IMR-90 (cell line): ENCODE results near the gene PDIA3. TPM values are rescaled to one million over a fixed set of nuclear protein-coding genes. Genes with fewer than 3 reads are reported as not detected.

Experiments used
- ATAC-seq: fragments of 200-7000 bp; cut with Tn5 transposase; 2 replicates; pipeline ENCODE4 v1.9.1; 2020; ENCODE audit warnings: low read depth, mild to moderate bottlenecking, moderate library complexity
- BruUV-seq: library from RNA; stranded (reverse); fragments of 400-500 nt; replicated peaks from 2 replicates; lab custom pipeline; 2021; lab: Mats Ljungman, UMichigan
- CTCF ChIA-PET: fragments of 300-600 bp; formaldehyde crosslinking; extraction: SDS; loops from one replicate; lab custom pipeline; 2021; ENCODE audit warnings: antibody characterized with exemption; lab: Yijun Ruan, JAX
- POLR2A ChIA-PET: fragments of 300-600 bp; sonication (Branson Sonifier 250); formaldehyde crosslinking; loops from one replicate; lab custom pipeline; 2022; ENCODE audit warnings: antibody characterized with exemption; ENCODE audit not compliant: unreplicated experiment; lab: Charles Lee
- DNase-seq: peaks from one replicate; pipeline ENCODE4 v3.0.0; 2013
- H2AFZ ChIP-seq: replicated peaks from 2 replicates; pipeline ENCODE3; 2013; ENCODE audit warnings: low read length, mild to moderate bottlenecking; ENCODE audit not compliant: poor library complexity
- H2AK5ac ChIP-seq: 2 replicates; pipeline ENCODE4 v1.6.1; 2013; ENCODE audit warnings: low read depth, low read length, inconsistent platforms
- H2AK9ac ChIP-seq: replicated peaks from 2 replicates; pipeline ENCODE3; 2013; ENCODE audit warnings: mild to moderate bottlenecking, low read depth, low read length, moderate library complexity; ENCODE audit not compliant: poor library complexity
- H2BK120ac ChIP-seq: 2 replicates; pipeline ENCODE4 v1.6.1; 2013; ENCODE audit warnings: low read depth, low read length, inconsistent platforms
- H2BK15ac ChIP-seq: 3 replicates; pipeline ENCODE4 v1.6.1; 2013; ENCODE audit warnings: low read depth, low read length, inconsistent platforms
- H2BK20ac ChIP-seq: 2 replicates; pipeline ENCODE4 v1.6.1; 2013; ENCODE audit warnings: low read depth, mild to moderate bottlenecking, inconsistent platforms, low read length, moderate library complexity
- H2BK5ac ChIP-seq: 2 replicates; pipeline ENCODE4 v1.6.1; 2013; ENCODE audit warnings: mild to moderate bottlenecking, low read depth, low read length, inconsistent platforms; ENCODE audit not compliant: poor library complexity, severe bottlenecking
- H3K14ac ChIP-seq: replicated peaks from 2 replicates; pipeline ENCODE4 v1.6.1; 2013; ENCODE audit warnings: low read depth, low read length, inconsistent platforms
- H3K18ac ChIP-seq: 2 replicates; pipeline ENCODE4 v1.6.1; 2013; ENCODE audit warnings: low read depth, low read length, control low read depth
- H3K23ac ChIP-seq: 2 replicates; pipeline ENCODE4 v1.6.1; 2013; ENCODE audit warnings: low read depth, low read length, inconsistent platforms
- H3K27ac ChIP-seq: 2 replicates; pipeline ENCODE4 v1.5.1; 2013; ENCODE audit warnings: mild to moderate bottlenecking, control low read depth, low read length; ENCODE audit not compliant: insufficient read depth
- H3K27me3 ChIP-seq: 2 replicates; pipeline ENCODE4 v1.6.1; 2013; ENCODE audit warnings: low read length; ENCODE audit not compliant: control insufficient read depth, insufficient read depth
- H3K36me3 ChIP-seq: 2 replicates; pipeline ENCODE4 v1.6.1; 2013; ENCODE audit warnings: low read length, mixed read lengths; ENCODE audit not compliant: control insufficient read depth, insufficient read depth
- H3K4ac ChIP-seq: 2 replicates; pipeline ENCODE4 v1.6.1; 2013; ENCODE audit warnings: low read depth, low read length, inconsistent platforms
- H3K4me1 ChIP-seq: 2 replicates; pipeline ENCODE4 v1.6.1; 2013; ENCODE audit warnings: low read length, mixed read lengths; ENCODE audit not compliant: control insufficient read depth, insufficient read depth
- H3K4me2 ChIP-seq: 2 replicates; pipeline ENCODE4 v1.6.1; 2013; ENCODE audit warnings: low read depth, mild to moderate bottlenecking, control low read depth, low read length, moderate library complexity
- H3K4me3 ChIP-seq: 2 replicates; pipeline ENCODE4 v1.5.1; 2013; ENCODE audit warnings: low read depth, mild to moderate bottlenecking, control low read depth, low read length, moderate library complexity; ENCODE audit not compliant: insufficient read depth
- H3K56ac ChIP-seq: 2 replicates; pipeline ENCODE4 v1.6.1; 2013; ENCODE audit warnings: low read length, inconsistent platforms; ENCODE audit not compliant: insufficient read depth; ENCODE audit errors: extremely low read depth
- H3K79me1 ChIP-seq, 2 experiments: 2 replicates each; pipeline ENCODE4 v1.6.1; 2013; ENCODE audit warnings: low read length in 2 of 2, inconsistent platforms in 1 of 2, low read depth in 1 of 2
- H3K9ac ChIP-seq: 2 replicates; pipeline ENCODE4 v1.6.1; 2013; ENCODE audit warnings: low read depth, low read length, control low read depth
- H3K9me1 ChIP-seq: 2 replicates; pipeline ENCODE4 v1.6.1; 2013; ENCODE audit warnings: low read length, inconsistent platforms; ENCODE audit not compliant: insufficient read depth
- H3K9me3 ChIP-seq: 2 replicates; pipeline ENCODE4 v1.6.1; 2013; ENCODE audit warnings: low read length; ENCODE audit not compliant: control insufficient read depth, insufficient read depth
- H4K20me1 ChIP-seq: 2 replicates; pipeline ENCODE4 v1.6.1; 2013; ENCODE audit warnings: low read length, inconsistent platforms; ENCODE audit not compliant: insufficient read depth
- H4K5ac ChIP-seq: 2 replicates; pipeline ENCODE4 v1.6.1; 2013; ENCODE audit warnings: mild to moderate bottlenecking, low read depth, low read length, control low read depth
- H4K8ac ChIP-seq, 2 experiments: 2 replicates each; pipeline ENCODE4 v1.6.1; 2013; ENCODE audit warnings: low read depth in 2 of 2, low read length in 2 of 2, control low read depth in 1 of 2, inconsistent platforms in 1 of 2
- H4K91ac ChIP-seq: 2 replicates; pipeline ENCODE4 v1.6.1; 2013; ENCODE audit warnings: low read depth, low read length, inconsistent platforms; ENCODE audit not compliant: insufficient read depth
- CTCF ChIP-seq: conservative IDR thresholded peaks from 2 replicates; pipeline ENCODE4 v1.5.1; 2012; ENCODE audit warnings: mild to moderate bottlenecking, low read depth, low read length, improper control_type of control experiment
- FOS ChIP-seq: fragments of 150-350 bp; IDR thresholded peaks from 2 replicates; pipeline ENCODE4 v1.6.1; 2016; ENCODE audit warnings: low read depth, low read length
- POLR2A ChIP-seq: IDR thresholded peaks from 2 replicates; pipeline ENCODE4 v1.6.1; 2012; ENCODE audit warnings: mild to moderate bottlenecking, low read depth, low read length
- WGBS, 2 experiments: methylation state at CpG; one replicate each; pipeline versions ENCODE4 v1.1.5 to v1.1.7; 2013; ENCODE audit warnings: missing lambda C conversion rate in 2 of 2; ENCODE audit not compliant: insufficient read length in 1 of 2; ENCODE audit errors: extremely low coverage in 2 of 2; 5-methylcytosine and 5-hydroxymethylcytosine counted together
- dilution Hi-C: fragments of 300-500 bp; cut with HindIII; formaldehyde crosslinking; loops from one replicate; pipeline ENCODE4 v1.14.3; 2018; ENCODE audit warnings: low sequenced_read_pairs; ENCODE audit not compliant: unreplicated experiment
- in situ Hi-C: fragments of 300-500 bp; cut with MboI; formaldehyde crosslinking; loops from 3 replicates; pipeline ENCODE4 v1.14.3; 2019; ENCODE audit warnings: low sequenced_read_pairs, inconsistent platforms, mixed read lengths
- intact Hi-C: fragments of 100-400 bp; cut with micrococcal nuclease; formaldehyde crosslinking; loops from 2 replicates; pipeline ENCODE4 v1.10.0; 2022
- microRNA-seq, 2 experiments: library from miRNA; stranded (forward) in 1 of 2; unstranded in 1 of 2; fragments of 10-50 nt in 1 of 2; fragments of <30 nt in 1 of 2; gene quantifications in 1 of 2; microRNA quantifications in 1 of 2; one replicate each; pipeline versions ENCODE3 to v1.1.0; 2013 to 2020; ENCODE audit not compliant: insufficient read depth in 1 of 2, insufficient read length in 1 of 2, unreplicated experiment in 1 of 2
- polyA plus RNA-seq, 3 experiments: library from polyadenylated mRNA; depleted of rRNA; stranded (reverse); fragments of >200 nt; gene quantifications; 2 replicates each; pipeline ENCODE4 v1.2.3, GENCODE V29; 2012; ENCODE audit warnings: low replicate concordance in 1 of 3
- small RNA-seq, 5 experiments: library from RNA; depleted of rRNA; stranded (forward); fragments of <200 nt; gene quantifications; one replicate each; pipeline ENCODE3, GENCODE V24; 2012
- total RNA-seq: library from RNA; depleted of rRNA; stranded (reverse); fragments of >200 nt; gene quantifications from 2 replicates; pipeline ENCODE4 v1.2.3, GENCODE V29; 2012; rRNA removed

PDIA3 gene
- total and polyA plus RNA-seq, 2 of the 4 experiments (the other 2 are of a cell fraction): 103 to 396 TPM

GRCh38 chr15:43821505-43821904 lies 75.3 kb downstream of the PDIA3 start:
- Histone ChIP-seq H3K56ac (peak overlapping the region; percentile 32; the same call in 1 of the 2 replicates), H2BK120ac (no peak overlapping the region; the same call in 1 of the 2 replicates), H2BK15ac (no peak overlapping the region), H2AK5ac (no peak overlapping the region), H3K4me2 (peak overlapping the region; percentile 95), H3K36me3 (peaks cover 9% of the 10 kb centered on the region), H3K27ac (peak overlapping the region; percentile 71; the same call in 1 of the 2 replicates), H3K14ac (no peak overlapping the region), H3K9ac (no peak overlapping the region), H3K4me1 (peaks cover 4% of the 10 kb centered on the region), H3K23ac (no peak overlapping the region), H3K27me3 (no peaks in the 10 kb centered on the region), H4K20me1 (peaks cover 22% of the 10 kb centered on the region), H3K79me1 (peaks cover 35 to 60% of the 10 kb centered on the region in 2 experiments), H3K18ac (no peak overlapping the region), H3K9me3 (no peaks in the 10 kb centered on the region), H4K91ac (no peak overlapping the region), H2AFZ (no peak overlapping the region), H3K4me3 (no peak overlapping the region), H2BK5ac (peak overlapping the region; percentile 77), H3K9me1 (peaks cover 8% of the 10 kb centered on the region; the same call in 1 of the 2 replicates), H3K4ac (no peak overlapping the region), H4K5ac (no peak overlapping the region), H2BK20ac (no peak overlapping the region), H2AK9ac (no peak overlapping the region), H4K8ac (peak overlapping the region in 1 of 2 experiments; percentile 44; a peak in 1 of 4 replicates)
- ChIA-PET POLR2A (interaction anchor here (0.6 to 0.7 kb wide), 3 partner anchors 12 to 469 kb away, joined by 3 to 18 read pairs (median 11); no protein-coding TSS in a partner anchor), CTCF (interaction anchor here (0.7 kb wide), 1 partner anchor 592 kb away, joined by 3 read pairs; no protein-coding TSS in a partner anchor)
- WGBS, 2 experiments: no CpG with 5 or more reads among the region's 3 CpGs
- ATAC-seq (peak; percentile 55), DNase-seq (peak; percentile 80)
- intact Hi-C loops (no loop called here), dilution Hi-C loops (no loop called here), in situ Hi-C loops (no loop called here)
- BruUV-seq: no TSS peak
- TF ChIP-seq POLR2A (0 out of 2 replicates have a peak, but pooled peaks have one; percentile 17), FOS (peak; percentile 27; the same call in 1 of the 2 replicates), CTCF (no peak)

Small RNA genes within 50 kb of the gene (microRNA-seq; reads per million reads assigned to microRNA genes)
- gene MIR1282 (ENCODE audit: insufficient read depth in 1 of 2, insufficient read length in 1 of 2, unreplicated experiment in 1 of 2) (0 reads per million in 2 experiments), gene RNU6-353P (ENCODE audit: insufficient read depth, insufficient read length) (not detected), gene RNU6-354P (ENCODE audit: insufficient read depth, insufficient read length) (not detected)

Small RNA genes within 50 kb of the gene (small RNA-seq; reads per million reads assigned to genes)
- 0 reads per million in 5 experiments for gene MIR1282
- gene RNU6-353P: 0 to 18.7 (median 0.15) reads per million in 5 experiments
- 0 reads per million in 5 experiments for gene RNU6-354P

Other genes starting within 250 kb of the PDIA3 start
- gene MAP1A, start 228.8 kb upstream of the PDIA3 start, total RNA-seq: 47.2 and 48.2 TPM in 2 replicates
- gene MAP1A, start 228.8 kb upstream of the PDIA3 start, polyA plus RNA-seq (2012; rRNA removed): 28.7 and 31.3 TPM in 2 replicates
- gene PPIP5K1, start 156.2 kb upstream of the PDIA3 start, total RNA-seq: 10.0 and 12.7 TPM in 2 replicates
- 14.2 and 15.2 TPM in 2 replicates for gene PPIP5K1, start 156.2 kb upstream of the PDIA3 start, polyA plus RNA-seq (2012; rRNA removed)
- gene CKMT1B, start 152.4 kb upstream of the PDIA3 start, total RNA-seq: not detected in 2 replicates
- 0.07 TPM in 1 of 2 replicates, not detected in the other for gene CKMT1B, start 152.4 kb upstream of the PDIA3 start, polyA plus RNA-seq (2012; rRNA removed)
- not detected in 2 replicates for gene STRC, start 127.6 kb upstream of the PDIA3 start, total RNA-seq
- gene STRC, start 127.6 kb upstream of the PDIA3 start, polyA plus RNA-seq (2012; rRNA removed): 0.20 TPM in 1 of 2 replicates, not detected in the other
- gene CATSPER2, start 97.6 kb upstream of the PDIA3 start, total RNA-seq: 0.28 and 11.3 TPM in 2 replicates
- gene CATSPER2, start 97.6 kb upstream of the PDIA3 start, polyA plus RNA-seq (2012; rRNA removed): 0.41 and 0.85 TPM in 2 replicates
- not detected in 2 replicates for gene CKMT1A, start 52.6 kb upstream of the PDIA3 start, total RNA-seq
- gene CKMT1A, start 52.6 kb upstream of the PDIA3 start, polyA plus RNA-seq (2012; rRNA removed): not detected in 2 replicates
- 1.6 and 1.7 TPM in 2 replicates for gene ELL3, start 30.5 kb downstream of the PDIA3 start, total RNA-seq
- 1.2 and 1.3 TPM in 2 replicates for gene ELL3, start 30.5 kb downstream of the PDIA3 start, polyA plus RNA-seq (2012; rRNA removed)
- gene SERF2, start 45.9 kb downstream of the PDIA3 start, total RNA-seq: 157 and 526 TPM in 2 replicates
- 2,187 and 2,655 TPM in 2 replicates for gene SERF2, start 45.9 kb downstream of the PDIA3 start, polyA plus RNA-seq (2012; rRNA removed)
- gene SERINC4, start 53.8 kb downstream of the PDIA3 start, total RNA-seq: under 0.01 TPM in 1 of 2 replicates, not detected in the other
- 0.09 TPM in 1 of 2 replicates, not detected in the other for gene SERINC4, start 53.8 kb downstream of the PDIA3 start, polyA plus RNA-seq (2012; rRNA removed)
- 1.4 and 5.3 TPM in 2 replicates for gene HYPK, start 54.2 kb downstream of the PDIA3 start, total RNA-seq
- gene HYPK, start 54.2 kb downstream of the PDIA3 start, polyA plus RNA-seq (2012; rRNA removed): 7.2 and 9.1 TPM in 2 replicates
- 28.5 and 32.2 TPM in 2 replicates for gene MFAP1, start 78.3 kb downstream of the PDIA3 start, total RNA-seq
- gene MFAP1, start 78.3 kb downstream of the PDIA3 start, polyA plus RNA-seq (2012; rRNA removed): 20.8 and 21.6 TPM in 2 replicates
- 25.8 and 28.9 TPM in 2 replicates for gene WDR76, start 80.6 kb downstream of the PDIA3 start, total RNA-seq
- 4.7 and 4.8 TPM in 2 replicates for gene WDR76, start 80.6 kb downstream of the PDIA3 start, polyA plus RNA-seq (2012; rRNA removed)